Muscle layer of colon (tissue), 2 donors: ENCODE data around the gene DSG4.

ENCODE experiments used
- H3K27ac ChIP-seq: one replicate; pipeline ENCODE4 v1.7.0; 2013; ENCODE audit warnings: low read depth, mild to moderate bottlenecking, low read length, moderate library complexity
- H3K27me3 ChIP-seq, 2 donors: one replicate each; pipeline ENCODE4 v1.7.0; 2013; ENCODE audit warnings: low read length in 2 of 2, mild to moderate bottlenecking in 2 of 2; ENCODE audit not compliant: insufficient read depth in 2 of 2, control insufficient read depth in 1 of 2
- H3K36me3 ChIP-seq: one replicate; pipeline ENCODE4 v1.7.0; 2013; ENCODE audit warnings: mild to moderate bottlenecking, low read length; ENCODE audit not compliant: insufficient read depth
- H3K4me1 ChIP-seq: one replicate; pipeline ENCODE4 v1.7.0; 2013; ENCODE audit warnings: mild to moderate bottlenecking, low read length; ENCODE audit not compliant: insufficient read depth
- H3K4me3 ChIP-seq, 2 donors: one replicate each; pipeline ENCODE4 v1.7.0; 2013; ENCODE audit warnings: low read length in 2 of 2, low read depth in 1 of 2, mild to moderate bottlenecking in 1 of 2, moderate library complexity in 1 of 2
- H3K9ac ChIP-seq: one replicate; pipeline ENCODE4 v1.7.0; 2013; ENCODE audit warnings: low read length
- H3K9me3 ChIP-seq: one replicate; pipeline ENCODE4 v1.7.0; 2013; ENCODE audit warnings: mild to moderate bottlenecking, low read length
- donor health status: abdominal sarcoma.
- donor health status: Adenocarcinoma of cecum.

Gene DSG4

DNA sequence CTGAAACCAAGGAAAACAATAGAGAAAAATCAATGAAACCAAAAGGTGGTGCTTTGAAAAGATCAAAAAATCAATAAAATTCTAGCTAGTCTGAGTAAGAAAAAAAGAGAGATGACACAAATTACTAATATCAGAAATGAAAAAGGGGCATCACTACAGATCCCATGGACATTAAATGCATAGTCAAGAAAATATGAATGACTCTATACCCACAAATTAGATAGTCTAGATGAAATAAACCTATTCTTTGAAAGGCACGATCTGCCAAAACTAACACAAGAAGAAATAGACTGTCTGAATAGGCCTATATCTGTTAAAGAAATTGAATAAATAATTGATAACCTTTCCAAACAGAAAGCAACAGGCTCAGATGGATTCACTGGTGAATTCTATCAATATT is 55.7 kb downstream of the DSG4 start:
- no peak overlapping the region for H3K27ac ChIP-seq
- no peaks in the 10 kb centered on the region for H3K9me3 ChIP-seq
- no peak overlapping the region for H3K9ac ChIP-seq
- no peak overlapping the region for H3K4me3 ChIP-seq
- no peaks in the 10 kb centered on the region for H3K27me3 ChIP-seq
- H3K4me1 ChIP-seq, result no peaks in the 10 kb centered on the region
- H3K36me3 ChIP-seq, result no peaks in the 10 kb centered on the region

DNA sequence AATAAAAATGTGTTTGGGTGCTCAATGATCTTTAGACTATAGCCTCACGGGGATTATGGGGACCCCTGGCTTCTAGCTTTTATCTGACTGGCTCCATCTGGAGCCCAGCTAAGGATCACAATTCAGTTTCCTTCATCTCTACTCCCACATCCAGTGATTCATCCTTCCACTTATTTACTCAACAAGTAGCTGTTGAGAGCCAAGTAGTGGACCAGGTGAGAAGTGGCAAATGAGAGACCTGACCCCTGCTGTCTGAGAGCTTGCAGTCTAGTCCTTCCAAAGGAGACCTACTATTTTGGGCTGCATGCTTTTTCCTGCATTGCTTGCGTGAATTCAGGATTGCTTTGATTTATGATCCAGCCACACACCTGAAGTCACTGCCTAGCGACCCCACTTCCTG is 60.2 kb downstream of the DSG4 start:
- no peak overlapping the region for H3K4me3 ChIP-seq
- no peak overlapping the region for H3K9ac ChIP-seq
- H3K9me3 ChIP-seq, result no peaks in the 10 kb centered on the region
- H3K36me3 ChIP-seq, result no peaks in the 10 kb centered on the region
- H3K27me3 ChIP-seq, result no peaks in the 10 kb centered on the region
- H3K27ac ChIP-seq, result no peak overlapping the region
- H3K4me1 ChIP-seq, result no peaks in the 10 kb centered on the region

DNA sequence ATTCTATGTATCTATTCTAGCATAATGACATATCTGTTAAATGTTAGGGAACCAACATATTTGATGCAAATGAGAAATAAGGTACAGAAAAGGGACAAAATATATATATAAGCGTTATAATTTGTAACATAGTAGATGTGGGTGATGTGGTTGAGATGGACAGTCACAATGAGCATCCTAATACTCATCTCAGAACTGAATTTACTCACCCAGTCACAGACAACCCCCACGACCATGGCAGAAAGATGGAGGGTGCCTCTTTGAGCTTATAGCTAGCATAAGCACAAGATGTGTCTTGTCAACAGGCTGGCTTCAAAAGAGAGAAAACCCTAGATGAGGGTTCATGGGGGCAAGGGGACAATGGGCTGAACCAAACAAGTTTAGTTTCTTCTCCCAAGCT is 61.8 kb downstream of the DSG4 start:
- Histone ChIP-seq H3K36me3 (no peaks in the 10 kb centered on the region), H3K27me3 (no peaks in the 10 kb centered on the region), H3K4me1 (no peaks in the 10 kb centered on the region), H3K27ac (no peak overlapping the region), H3K9ac (no peak overlapping the region), H3K4me3 (no peak overlapping the region), H3K9me3 (no peaks in the 10 kb centered on the region)

DNA sequence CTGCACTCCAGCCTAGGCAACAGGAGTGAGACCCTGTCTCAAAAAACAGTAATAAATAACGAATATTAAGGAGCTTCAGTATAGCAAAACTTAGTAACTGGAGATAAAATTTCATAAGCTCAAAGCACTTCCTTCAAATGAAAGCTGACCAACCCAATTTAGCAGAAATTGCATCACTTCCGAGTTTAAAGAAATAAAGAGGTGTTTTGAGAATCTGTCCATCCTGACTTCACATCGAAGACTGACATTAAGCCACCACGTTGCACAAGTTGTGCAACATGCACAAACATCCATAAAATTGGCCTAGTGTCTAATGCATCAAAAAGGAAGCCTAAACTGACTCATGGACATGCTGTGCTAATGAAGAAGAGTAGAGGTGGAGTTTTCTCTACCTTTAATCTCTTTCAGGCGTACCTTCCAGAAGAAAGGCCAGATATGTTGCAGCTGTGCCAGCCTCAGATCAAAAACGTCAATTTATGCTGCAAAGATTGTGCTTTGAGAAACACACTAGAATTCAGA is 63.3 kb downstream of the DSG4 start:
- no peak overlapping the region for H3K27ac ChIP-seq
- H3K36me3 ChIP-seq, result no peaks in the 10 kb centered on the region

DNA sequence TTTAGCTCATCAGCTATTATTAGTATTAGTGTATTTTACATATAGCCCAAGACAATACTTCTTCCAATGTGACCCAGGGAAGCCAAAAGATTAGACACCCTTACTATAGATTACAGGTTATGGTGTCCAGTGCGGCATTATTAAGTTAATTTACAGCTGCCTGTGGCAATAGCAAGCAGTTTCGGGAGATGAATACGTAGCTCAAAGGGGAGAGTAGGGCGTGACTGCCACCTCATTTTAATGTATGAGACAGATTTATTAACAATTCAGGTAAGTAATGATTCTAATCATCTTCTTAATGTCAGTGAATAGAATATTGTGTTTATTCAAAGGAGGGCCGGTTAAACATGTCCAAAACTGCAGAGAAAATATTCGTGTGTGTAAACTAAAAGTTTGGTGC is 64.2 kb downstream of the DSG4 start:
- no peaks in the 10 kb centered on the region for H3K9me3 ChIP-seq
- no peak overlapping the region for H3K27ac ChIP-seq
- H3K27me3 ChIP-seq, result no peaks in the 10 kb centered on the region
- no peaks in the 10 kb centered on the region for H3K4me1 ChIP-seq
- no peak overlapping the region for H3K4me3 ChIP-seq
- no peaks in the 10 kb centered on the region for H3K36me3 ChIP-seq
- H3K9ac ChIP-seq, result no peak overlapping the region

More for the DNA sequence above, 63.3 kb downstream of the DSG4 start:
- Histone ChIP-seq H3K4me1 (no peaks in the 10 kb centered on the region), H3K27me3 (no peaks in the 10 kb centered on the region), H3K9me3 (no peaks in the 10 kb centered on the region), H3K9ac (no peak overlapping the region), H3K4me3 (no peak overlapping the region)

DNA sequence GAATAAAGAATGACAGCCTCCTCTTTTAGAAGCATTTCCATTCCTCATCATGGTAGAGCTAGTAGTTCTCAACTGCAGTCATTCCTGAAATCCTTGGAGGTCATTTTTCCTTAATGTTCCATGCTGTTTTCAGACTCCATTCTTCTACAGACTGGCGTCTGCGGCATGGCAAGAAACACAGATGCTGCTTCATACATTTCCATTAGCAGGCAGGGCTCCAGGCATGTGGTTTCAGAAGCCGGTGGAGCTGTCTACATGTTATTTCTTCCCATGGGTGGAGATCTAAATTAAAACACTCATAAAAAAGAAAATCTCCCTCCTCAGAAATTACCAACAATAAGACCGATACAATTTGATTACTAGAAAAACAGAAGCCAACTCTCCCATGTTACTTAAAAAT is 64.9 kb downstream of the DSG4 start:
- Histone ChIP-seq H3K27me3 (no peaks in the 10 kb centered on the region), H3K27ac (no peak overlapping the region), H3K4me3 (no peak overlapping the region), H3K9me3 (no peaks in the 10 kb centered on the region), H3K36me3 (no peaks in the 10 kb centered on the region), H3K4me1 (no peaks in the 10 kb centered on the region), H3K9ac (no peak overlapping the region)

DNA sequence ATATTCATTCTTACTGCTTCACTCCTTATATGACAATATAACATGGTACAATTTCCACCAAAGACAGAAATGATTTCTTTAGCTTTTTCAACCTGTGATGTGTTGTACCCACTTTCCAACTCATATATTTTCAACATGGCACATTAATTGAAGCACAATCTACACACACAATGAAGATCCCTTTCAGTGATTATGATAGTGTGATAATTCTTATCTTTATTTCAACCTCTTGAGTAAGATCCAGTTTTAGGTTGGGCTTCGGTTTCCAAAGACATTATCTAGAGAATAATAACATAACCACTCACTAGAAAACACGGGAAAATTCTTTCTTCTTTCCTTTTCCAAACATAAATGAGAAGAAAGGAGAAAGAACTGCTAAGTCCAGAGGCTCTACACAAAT is 67.6 kb downstream of the DSG4 start:
- no peaks in the 10 kb centered on the region for H3K4me1 ChIP-seq
- no peaks in the 10 kb centered on the region for H3K27me3 ChIP-seq
- H3K9ac ChIP-seq, result no peak overlapping the region
- no peak overlapping the region for H3K4me3 ChIP-seq
- H3K9me3 ChIP-seq, result no peaks in the 10 kb centered on the region
- H3K27ac ChIP-seq, result no peak overlapping the region
- H3K36me3 ChIP-seq, result no peaks in the 10 kb centered on the region

- H3K4me3 ChIP-seq, result no peak overlapping the region
- no peak overlapping the region for H3K9ac ChIP-seq
- H3K9me3 ChIP-seq, result no peaks in the 10 kb centered on the region
- H3K4me1 ChIP-seq, result no peaks in the 10 kb centered on the region
- H3K36me3 ChIP-seq, result no peaks in the 10 kb centered on the region
- no peak overlapping the region for H3K27ac ChIP-seq
- H3K27me3 ChIP-seq, result no peaks in the 10 kb centered on the region
These were observed 69.3 kb downstream of the DSG4 start for GRCh38 chr18:31445908-31446307.

DNA sequence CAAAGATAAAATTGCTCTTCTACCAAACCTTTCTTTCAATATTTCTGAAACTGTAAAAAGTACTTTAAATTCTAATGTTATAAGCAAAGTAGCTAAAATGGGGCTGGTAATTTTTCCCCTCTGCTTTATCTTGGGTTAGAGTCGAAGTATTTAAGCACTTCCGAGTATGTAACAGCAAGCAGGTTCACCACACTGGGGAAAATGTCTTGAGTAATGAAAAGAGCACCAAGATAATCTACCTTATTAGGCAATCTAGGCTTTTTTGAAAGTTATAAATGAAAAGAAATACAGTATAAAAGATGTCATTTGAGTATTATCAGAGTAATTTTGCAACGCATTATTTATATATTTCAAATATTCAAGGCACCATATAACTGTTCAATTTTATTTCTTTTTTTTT is 70.3 kb downstream of the DSG4 start:
- Histone ChIP-seq H3K27ac (no peak overlapping the region), H3K9me3 (no peaks in the 10 kb centered on the region), H3K36me3 (no peaks in the 10 kb centered on the region), H3K27me3 (no peaks in the 10 kb centered on the region), H3K4me1 (no peaks in the 10 kb centered on the region), H3K9ac (no peak overlapping the region), H3K4me3 (no peak overlapping the region)

DNA sequence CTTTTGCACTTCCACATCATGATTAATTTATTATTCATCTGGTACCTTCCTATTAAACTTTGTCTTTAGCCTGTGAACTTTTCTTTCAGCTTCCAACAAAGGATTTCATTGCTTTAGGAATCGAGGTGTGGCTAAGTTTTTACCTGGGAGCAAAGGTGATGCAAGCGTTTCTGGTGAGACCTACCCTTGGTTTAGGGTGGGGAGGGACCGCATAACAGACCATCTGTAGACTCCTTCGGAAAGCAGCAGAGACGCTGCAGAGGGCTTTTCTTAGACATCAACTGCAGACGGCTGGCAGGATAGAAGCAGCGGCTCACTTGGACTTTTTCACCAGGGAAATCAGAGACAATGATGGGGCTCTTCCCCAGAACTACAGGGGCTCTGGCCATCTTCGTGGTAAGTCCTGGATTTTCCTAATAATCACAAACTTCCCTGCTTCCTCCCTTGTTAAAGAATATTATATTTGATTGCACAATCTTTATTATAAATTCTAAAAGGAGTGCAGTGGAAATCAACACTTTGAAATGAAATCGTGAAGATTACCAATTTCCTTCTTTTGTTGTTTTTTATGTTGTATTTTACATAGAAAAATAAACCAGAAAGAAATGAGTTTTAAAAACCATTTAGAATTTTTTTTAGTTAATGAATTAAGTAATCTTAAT is 71.1 kb downstream of the DSG4 start, which contains the start of gene DSG3:
Gene DSG3, plus strand, starts transcription at position 212 of the 662 bp plus-strand sequence. Its CDS starts 137 bp downstream, at position 349.
- H3K4me3 ChIP-seq, result no peak within 1 kb of the TSS
- no peaks in the 10 kb centered on the region for H3K9me3 ChIP-seq
- no peaks in the 10 kb centered on the region for H3K36me3 ChIP-seq
- H3K9ac ChIP-seq, result no peak within 1 kb of the TSS
- H3K4me1 ChIP-seq, result no peaks in the 10 kb centered on the region
- no peaks in the 10 kb centered on the region for H3K27me3 ChIP-seq
- no peak within 1 kb of the TSS for H3K27ac ChIP-seq

DNA sequence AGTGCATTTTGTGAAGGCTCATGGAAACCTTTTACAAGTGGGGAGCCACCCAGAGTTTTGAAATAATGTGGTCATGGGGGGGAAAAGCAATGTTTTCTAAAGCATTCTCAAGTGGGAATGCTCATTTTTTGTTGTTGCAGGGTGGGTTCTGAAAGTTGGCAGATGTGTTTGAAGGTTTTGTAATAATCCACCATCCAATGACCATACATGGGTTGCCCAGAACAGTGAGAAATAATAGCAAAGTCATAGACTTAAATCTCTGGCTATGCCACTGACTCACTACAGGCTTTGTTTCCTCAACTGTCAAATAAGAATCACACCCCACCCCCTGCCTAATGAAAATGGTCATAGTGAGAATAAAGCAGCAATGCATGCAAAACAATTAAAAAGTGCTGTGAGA is 73.8 kb downstream of the DSG4 start:
- H3K27ac ChIP-seq, result no peak overlapping the region

GRCh38 chr18:31451625-31452024 is 75.0 kb downstream of the DSG4 start:
- H3K9me3 ChIP-seq, result no peaks in the 10 kb centered on the region
- H3K27ac ChIP-seq, result no peak overlapping the region
- no peak overlapping the region for H3K9ac ChIP-seq
- no peak overlapping the region for H3K4me3 ChIP-seq
- no peaks in the 10 kb centered on the region for H3K27me3 ChIP-seq
- H3K36me3 ChIP-seq, result no peaks in the 10 kb centered on the region
- H3K4me1 ChIP-seq, result no peaks in the 10 kb centered on the region

More for the DNA sequence above, 73.8 kb downstream of the DSG4 start:
- Histone ChIP-seq H3K36me3 (no peaks in the 10 kb centered on the region), H3K4me3 (no peak overlapping the region), H3K27me3 (no peaks in the 10 kb centered on the region), H3K4me1 (no peaks in the 10 kb centered on the region), H3K9ac (no peak overlapping the region), H3K9me3 (no peaks in the 10 kb centered on the region)
